NK-92 treated with Interleukin-12 subunit alpha and Interleukin-12 subunit beta, amount 100 ng/mL, for 24 hours (cell line): ENCODE results near the gene CRIP1.
A peak's percentile ranks its signal among the peaks of the same experiment; 100 is the strongest.

Source experiments
- DNase-seq: peaks from one replicate; lab custom pipeline; 2025; lab: John Stamatoyannopoulos, UW

CRIP1 gene

DNA sequence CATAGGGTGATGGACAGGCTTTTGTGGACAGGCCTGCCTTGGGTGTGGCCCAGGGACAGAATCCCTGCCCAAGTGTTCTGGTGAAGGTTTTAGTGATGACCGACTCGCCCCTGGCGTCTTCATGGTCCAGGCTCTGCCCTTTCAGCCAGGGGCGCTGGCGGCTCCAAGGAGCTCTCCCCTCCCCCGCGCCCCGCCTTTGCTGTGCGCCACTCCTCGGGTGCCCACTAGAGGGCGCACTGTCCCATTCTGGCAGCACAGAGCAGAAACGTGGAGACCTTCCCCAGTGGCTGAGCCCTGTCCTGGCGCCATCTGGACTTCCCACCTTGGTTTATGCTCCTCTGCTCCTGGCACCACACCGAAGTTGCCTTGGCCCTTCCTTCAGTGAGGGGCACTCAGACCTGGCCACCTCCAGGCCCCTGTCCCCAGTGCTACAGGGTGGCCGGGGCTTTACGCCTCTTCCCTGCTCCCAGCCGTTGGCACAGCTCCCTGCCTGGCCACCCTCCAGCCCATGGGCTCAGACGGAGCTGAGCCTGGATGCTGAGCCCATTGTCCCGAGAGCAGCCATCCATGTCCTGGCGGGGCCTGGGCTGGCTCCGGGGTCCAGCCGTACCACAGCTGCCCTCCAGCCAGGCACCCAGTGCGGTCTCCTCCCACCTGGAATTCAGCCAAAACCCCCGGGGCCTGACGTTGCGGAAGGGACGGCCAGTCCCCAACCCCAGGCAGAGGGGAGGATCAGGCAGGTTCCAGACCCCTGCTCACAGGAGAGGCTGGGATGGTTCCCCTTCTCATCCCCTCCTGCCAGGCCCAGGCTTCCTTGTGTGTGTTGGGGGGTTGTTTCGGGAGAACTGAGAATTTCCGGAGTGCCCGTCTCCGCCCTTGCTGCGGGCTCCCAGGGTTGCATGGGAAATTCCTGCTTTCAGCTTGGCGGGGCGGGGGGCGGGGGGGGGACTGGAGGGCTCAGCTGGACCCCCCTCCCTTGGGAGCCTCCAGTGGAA is 5.6 kb upstream of the CRIP1 start:
- peak; percentile 56 for DNase-seq

DNA sequence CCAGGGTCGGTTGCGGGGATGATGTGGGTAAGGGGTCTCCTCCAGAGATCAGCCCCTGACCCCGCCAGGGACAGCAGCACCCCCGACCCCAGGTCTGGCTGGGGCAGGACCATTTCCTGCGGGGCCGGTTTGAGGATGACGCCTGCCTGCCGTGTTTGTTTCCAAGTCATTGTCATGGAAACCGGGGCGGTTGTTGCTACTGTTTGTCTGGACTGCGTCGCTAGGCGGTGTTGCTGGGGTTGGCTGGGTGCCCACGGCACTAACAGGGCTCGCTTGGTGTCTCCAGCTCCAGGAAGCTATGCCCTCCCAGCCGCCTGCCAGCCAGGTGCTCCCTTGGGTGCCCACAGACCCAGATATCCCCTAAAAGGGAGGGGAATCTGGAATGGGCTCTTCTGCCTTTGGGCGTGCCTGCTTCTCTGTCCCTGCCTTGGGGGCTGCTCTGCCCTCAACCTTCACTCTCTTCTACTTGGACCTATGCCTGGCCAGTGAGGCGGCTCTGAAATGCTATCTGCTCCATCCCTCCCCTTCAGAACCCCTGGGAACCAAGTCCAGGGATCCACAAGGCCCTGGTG is 4.7 kb upstream of the CRIP1 start:
- peak; percentile 29 for DNase-seq

DNA sequence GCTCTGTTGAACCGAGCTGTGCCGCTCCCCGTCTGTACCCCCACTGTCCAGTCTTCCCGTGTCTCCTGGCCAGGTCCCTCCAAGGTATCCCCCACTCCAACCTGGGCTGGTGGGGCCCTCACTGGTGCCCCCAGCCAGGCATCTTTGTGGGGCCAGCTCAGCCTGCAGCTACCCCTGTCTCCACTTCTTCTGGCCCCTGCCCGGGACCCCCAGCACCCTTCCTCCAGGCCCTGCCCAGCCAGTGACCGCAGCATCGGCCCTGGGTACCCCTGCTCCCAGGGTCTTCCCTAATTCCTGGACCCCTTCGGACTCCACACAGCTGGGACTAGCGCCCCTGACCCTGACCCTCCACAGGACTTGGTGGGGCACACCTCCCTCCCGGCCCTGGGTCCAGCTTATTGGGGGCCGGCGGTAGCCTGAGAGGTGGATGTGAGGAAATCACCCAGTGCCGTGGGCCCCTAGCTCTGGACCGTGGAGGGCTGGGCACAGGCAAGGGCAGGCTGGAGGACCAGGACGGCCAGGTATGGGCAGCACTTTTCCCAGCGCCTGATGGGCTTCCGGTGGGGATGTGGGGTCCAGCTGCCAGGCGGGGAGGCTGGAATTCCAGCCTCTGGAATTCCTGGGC is 4.1 kb upstream of the CRIP1 start:
- no peak for DNase-seq

DNA sequence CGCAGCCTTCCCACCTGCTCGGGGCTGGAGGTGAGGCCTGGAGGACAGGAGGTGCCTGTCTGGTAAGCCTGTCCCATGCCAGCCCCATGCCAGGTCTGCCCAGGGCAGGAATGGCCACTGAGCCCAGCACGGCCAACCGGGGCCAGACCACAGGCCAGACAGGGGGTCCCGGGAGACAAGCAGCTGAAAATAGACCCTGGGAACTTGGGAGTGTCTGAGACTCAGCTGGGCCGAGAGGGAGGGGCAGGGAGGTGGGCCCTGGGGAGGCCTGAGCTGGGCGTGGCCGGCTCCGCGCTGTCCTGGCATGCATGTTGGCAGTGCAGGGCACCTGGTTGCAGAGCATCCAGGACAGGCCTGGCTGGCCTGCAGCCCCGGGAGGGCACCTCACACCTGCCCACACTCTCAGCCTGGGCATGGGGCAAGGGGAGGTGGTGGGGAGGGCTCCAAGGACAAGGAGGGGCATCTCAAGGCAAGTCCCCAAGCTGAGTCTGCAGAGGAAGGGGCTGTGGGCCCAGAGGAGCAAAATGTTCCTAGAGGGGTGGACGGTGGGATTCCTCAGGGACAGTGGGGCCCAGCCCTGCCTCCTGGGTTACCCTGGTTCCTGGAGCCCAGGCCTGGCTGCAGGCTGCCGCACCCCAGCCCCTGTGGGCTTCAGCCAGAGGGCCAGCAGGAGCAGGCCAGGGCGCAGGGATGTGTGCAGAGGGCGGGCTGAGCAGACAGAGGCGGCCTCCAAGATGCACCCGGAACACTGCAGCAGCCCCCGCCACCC is 3.2 kb upstream of the CRIP1 start:
- no peak for DNase-seq

DNA sequence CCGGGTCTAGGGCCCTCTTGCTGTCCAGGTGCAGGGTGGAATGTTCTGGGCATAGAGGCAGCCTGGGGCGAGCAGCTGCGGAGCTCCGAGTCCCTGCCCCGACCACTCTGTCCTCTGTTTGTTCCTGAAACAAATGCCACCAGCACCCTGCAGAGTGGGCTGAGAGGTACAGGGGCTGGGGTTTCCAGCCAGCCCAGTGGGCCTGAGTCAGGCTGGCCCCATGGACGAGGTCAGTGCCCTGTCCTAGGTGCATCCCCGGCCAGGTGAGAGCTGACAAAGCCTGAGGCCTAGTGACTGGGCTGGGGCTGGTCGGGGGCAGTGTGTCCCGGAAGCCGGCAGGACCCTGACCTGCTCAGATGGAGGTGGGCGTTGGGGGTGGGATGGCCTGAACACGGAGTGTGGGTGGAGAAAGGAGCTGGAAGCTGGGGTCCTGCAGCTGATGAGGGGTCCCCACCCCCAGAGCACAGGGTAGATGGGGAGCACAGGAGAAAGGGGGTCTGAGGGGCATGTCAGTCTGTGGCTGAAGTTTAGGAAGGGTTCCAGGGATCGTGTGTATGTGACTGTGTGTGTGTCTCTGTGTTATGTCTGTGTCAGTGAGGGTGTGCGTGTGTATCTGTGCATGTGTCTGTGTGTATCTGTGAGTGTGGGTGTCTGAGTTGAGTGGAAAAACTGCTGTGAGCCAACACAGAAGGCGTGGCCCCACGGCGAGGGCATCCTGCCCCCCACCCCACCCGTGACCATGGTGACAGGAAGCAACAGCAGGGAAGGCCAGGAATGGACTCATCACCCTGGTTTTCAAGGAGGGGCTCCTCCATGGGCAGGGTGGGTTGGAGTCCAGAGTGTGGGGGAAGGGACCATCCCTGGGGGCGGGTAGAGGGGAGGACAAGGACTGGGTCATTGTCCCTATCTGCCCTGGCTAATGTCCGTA is 2.4 kb upstream of the CRIP1 start:
- DNase-seq: no peak

DNA sequence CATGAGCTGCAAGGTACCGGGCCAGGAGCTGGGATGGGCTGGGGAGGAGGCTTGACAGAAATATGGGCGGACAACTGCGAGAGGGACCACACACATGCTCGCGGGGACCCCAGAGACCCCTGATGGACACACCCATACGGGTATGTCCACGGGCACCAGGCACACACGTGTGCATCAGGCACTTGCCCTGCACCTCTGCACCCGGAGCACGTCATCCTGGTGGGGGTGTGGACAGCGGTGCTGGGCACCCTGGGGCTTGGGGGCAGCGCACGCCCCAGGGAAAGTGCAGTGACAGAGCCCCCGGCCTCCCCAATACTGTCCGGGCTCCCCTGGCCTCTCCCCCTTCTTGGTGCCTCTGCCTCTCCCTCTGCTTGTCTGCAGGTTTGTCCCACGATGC is 1.7 kb upstream of the CRIP1 start:
- no peak for DNase-seq

DNA sequence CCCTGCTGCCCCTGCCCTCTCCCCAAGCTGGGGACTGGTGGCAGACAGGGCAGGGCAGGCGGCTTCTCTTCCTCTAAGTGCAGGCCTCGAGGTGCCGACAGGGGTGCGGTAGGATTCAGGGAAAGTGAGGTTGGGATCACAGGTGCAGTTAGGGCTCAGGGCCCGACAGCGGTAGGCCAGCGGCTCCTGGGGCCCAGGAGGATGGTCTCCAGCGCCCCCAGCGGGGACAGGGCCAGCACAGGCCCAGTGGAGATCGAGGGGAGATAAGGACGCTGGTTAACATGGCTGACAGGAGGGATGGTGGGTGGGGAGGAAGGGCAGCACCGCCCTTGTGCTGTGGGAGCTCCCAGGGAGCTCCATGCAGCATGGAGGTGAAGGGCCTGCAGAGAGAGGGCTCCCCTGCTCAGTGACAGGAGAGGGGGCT is 935 bp upstream of the CRIP1 start:
- no peak for DNase-seq

DNA sequence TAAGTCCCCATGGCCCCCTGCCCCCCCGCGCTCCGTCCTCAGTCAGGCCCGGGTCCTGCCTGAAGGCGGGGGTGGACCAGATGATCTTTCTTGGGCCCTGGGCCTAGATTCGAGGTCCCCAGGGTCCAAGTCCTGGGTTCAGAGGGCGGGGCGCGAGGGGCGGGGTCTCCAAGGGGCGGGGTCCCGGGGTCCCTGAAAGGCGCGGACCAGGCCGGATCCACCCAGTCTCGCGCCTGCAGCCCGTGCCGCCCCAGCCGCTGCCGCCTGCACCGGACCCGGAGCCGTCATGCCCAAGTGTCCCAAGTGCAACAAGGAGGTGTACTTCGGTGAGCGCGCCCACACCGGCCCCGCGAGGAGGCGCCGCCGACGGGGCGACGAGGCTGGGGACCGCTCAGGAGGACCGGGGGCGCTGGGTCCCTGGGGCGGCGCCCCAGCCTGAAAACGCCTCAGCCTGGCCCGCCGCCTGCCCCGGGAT is 325 bp downstream of the CRIP1 start:
- DNase-seq: no peak

DNA sequence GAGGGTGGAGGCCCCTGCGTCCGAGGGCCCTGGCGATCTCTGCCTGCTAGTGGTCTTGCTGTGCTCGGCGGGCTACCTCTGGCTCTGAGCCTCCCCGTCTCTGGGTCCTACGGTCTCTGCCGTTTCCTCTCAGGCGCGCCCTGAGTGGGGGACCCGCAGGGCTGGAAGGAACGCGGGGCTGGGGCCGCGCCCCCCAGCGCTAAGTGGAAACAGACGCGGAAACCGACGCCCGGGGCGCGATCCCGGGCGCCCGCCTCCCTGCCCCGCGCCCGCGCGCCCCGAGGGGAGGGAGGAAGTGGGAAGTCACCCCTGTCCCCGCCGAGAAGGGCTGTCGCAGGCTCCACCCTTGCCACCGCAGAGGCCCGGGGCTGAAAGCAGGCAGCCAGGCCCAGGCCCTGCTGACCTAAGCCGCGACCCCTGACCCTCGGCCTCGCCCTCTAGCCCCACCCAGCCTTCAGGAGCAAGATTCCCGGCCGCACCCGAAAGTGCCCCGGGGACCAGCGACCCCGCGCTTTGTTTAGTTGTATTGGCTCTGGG is 831 bp downstream of the CRIP1 start:
- DNase-seq: peak; percentile 35

DNA sequence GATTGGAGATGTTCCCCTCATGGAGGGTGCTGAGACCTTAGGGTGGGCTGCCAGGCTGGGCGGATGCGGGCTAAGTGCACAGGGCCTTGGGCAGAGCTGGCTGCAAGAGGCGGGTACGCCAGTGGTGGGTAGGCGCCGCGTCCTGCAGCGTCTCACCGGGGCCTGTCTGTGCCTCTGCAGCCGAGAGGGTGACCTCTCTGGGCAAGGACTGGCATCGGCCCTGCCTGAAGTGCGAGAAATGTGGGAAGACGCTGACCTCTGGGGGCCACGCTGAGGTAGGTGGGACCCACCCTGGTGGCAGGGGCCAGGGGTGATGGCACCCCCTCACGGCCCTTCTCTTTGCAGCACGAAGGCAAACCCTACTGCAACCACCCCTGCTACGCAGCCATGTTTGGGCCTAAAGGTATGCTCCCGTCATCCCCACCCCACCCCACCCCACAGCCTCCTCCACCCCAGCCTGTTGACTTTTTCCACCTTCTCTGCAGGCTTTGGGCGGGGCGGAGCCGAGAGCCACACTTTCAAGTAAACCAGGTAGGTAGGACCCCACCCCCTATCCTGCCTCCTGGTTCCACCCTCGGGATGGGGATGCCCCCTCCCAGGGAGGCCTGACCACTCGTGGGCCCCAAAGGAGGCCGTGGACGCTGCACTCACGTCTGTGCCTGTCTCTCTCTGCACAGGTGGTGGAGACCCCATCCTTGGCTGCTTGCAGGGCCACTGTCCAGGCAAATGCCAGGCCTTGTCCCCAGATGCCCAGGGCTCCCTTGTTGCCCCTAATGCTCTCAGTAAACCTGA is 1.5 kb downstream of the CRIP1 start:
- no peak for DNase-seq

DNA sequence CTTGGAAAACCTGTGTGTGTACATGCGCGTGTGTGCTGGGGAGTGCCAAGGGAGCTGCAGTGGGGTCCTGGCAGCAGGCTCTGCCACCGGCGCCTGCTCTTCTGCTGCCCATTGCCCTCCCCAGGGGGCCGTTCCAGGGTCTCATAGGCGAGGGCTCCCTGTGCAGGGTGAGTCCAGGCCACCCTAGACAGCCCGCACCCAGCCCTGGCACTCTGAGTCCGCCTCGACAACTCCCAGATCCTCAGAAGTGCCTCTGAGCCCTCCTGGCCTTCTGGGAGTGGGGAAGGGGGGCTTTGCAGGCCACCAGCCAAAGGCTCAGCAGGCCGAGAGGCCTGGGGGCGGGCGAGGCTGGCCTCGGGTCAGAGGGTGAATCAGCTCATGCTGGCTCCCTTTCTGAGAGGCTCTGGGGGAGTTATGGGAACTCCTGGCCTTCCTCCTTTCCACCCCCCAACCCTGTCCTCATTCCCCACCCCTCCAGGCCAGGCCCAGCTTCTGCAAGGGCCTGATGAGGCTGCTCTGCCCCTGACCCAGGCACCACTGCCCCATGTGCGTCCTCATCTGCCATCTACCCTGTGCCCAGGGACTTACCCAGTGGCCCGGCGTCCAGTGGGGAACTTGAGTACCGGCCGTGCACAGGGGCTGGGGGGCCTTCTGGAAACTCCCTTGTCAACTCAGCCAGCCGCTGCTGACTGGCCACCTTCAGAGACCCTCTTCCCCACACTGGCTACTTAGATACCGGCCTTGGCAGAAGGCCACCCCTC is 2.3 kb downstream of the CRIP1 start:
- no peak for DNase-seq

DNA sequence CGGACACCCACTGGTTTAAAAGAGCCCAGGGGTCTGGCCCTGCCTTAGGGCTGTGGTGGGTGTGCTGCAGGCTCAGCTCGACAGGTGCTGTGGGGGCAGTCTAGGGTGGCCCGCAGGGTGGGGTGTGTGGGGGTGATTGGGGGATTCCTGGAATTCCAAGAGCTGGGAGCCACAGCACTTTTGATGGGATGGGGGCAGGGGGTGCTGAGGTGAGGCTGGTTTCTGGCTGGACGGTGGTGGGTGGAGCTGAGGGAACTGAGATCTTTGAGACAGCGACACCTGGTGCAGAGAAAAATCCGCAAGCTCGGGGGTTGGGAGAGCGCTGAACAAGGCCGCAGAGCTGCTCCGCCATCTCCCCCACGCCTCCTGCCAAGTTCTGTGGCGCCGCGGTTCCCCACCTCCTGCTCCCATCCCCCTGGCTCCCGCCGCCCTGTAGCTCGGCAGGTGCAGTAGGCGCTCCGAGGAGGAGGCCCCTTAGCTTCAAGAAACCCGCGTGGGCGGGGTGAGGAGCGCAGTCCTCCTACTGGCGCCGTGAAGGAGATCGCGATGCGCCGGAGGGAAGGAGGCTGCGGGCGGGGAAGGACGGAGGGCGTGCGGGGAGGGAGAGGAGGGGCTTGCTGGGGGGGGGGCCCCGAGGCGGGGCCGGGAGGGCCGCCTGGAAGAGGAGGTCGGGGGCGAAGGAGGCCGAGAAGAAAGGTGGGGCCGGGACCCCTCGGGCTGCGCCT is 3.0 kb downstream of the CRIP1 start:
- peak; percentile 68 for DNase-seq

DNA sequence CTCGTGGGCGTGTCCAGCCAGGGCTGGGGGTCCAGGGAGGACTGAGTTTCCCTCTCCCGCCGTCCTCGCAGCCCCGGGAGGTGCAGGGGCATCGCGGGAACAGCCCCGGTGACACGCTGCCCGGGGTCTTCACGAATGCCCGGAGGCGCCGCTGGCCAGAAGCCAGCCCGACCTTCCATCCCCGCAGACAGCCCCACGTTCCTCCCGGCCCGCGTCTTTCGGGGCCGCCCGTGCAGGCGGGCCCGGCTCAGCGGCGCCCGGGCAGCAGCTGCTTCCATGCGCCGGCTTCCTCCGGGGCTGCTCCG is 3.5 kb downstream of the CRIP1 start:
- DNase-seq: no peak

DNA sequence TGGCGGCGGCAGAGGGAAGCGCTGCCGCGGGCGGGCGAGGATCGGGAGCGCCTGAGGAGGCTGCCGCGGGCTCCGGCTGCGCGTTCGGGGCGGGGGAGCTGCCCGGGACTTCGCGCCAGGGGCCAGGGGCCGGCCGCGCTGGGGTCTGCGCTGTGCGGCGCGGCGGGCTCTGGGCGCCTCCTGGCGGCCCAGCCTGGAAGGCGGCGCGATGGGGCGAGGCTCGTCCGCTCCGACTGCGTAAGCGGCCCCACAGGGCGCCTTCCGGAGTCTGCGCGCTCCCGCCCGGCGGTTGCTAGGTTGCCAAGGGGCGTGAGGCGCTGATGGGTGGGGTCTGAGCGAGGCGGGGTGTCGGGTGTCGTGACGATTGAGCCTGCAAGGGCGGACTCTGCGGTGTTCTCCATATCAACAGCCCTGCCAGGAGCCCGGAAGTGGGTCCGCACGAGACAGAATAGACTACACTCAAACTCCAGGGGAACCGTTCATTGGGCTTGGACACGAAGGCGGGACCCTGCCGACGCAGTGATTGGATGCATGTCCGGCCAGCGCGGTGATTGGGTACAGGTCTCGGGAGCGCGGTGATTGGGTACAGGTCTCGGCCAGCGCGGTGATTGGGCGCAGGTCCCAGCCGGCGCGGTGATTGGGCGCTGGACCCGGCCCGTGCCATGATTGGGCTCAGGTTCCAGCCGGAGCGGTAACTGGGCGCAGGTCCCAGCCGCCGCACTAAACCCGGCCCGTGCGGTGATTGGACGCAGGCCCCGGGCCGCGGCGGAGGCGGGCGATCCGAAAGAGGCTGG is 4.1 kb downstream of the CRIP1 start, which contains the start of gene TEDC1:
Gene TEDC1 (plus strand): TSS at position 675 of the 794 bp plus-strand sequence. CDS start 130 bp downstream, outside the sequence.
- DNase-seq: peak; percentile 100

DNA sequence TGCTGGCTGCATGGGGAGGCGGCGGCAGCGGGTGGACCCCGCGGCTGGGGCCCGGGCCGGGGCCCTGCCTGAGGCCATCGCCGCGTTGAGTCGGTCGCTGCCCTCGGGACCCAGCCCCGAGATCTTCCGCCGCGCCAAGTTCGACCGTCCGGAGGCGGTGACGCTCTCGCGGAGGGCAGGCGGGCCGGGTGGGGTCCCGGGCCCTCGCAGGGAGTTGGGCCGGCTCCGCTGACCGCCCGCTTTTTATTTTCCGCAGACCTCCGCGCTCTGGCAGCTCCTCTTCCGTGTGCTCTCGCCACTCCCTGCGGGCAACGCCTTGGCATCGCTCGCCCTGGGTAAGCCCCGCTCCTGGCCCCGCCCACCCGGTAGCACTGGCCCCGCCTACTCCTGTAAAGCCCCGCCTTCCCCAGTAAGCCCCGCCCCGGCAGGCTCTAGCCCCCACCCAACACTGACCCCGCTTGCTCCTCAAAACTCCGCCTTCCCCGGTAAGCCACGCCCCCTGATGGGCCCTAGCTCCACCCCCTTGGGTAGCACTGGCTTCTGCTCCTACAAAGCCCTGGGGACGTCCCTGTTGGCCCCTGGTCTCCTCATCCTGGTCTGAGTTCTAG is 4.8 kb downstream of the CRIP1 start:
- DNase-seq: peak; percentile 83

DNA sequence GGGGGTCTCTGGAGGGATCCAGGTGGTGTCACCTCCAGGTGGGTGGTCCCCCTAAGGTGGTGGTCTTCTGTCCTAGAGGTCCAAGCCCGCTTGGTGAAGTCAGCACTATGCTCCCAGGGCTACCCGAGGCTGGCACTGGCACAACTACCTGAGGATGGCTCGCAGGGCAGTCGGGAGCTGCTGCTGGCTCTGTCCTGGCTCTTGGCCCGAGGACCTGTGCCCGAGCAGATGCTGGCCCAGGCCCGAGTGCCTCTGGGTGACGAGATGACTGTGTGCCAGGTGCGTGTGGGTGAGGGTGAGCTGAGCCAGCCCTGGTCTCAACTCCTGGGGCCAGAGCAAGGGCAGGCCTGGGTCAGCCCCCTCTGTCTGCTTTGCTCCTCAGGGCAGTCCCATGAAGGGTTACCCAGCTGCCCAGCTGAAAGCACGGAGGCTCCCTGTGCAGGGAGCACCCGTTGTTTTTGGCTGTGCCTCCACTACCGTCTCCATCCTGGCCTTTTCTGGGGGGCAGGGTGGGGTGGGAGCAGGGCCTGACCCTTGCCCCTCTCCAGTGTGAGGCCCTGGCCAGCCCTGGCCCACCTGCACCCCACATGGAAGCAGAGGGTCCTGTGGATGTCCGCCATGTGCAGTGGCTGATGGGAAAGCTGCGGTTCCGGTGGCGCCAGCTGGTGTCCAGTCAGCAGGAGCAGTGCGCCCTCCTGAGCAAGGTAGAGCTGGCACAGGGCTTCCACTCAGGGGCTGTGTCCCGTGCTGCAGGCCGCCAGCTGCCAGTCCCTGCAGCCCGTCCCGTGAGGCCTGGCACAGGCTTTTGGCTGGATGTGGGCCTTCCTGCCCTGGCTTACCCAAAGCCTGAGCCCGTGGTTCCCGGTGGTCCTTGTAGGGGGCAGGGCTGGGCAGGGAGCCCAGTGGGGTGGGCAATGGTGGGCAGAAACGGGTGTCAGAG is 5.6 kb downstream of the CRIP1 start:
- DNase-seq: no peak
